IMR-90 (cell line): Measurements from ENCODE around the gene CAMK2N1. TPM values are rescaled to one million over a fixed set of nuclear protein-coding genes. Genes with fewer than 3 reads are reported as not detected.

Experiments
- ATAC-seq: fragments of 200-7000 bp; cut with Tn5 transposase; 2 replicates; pipeline ENCODE4 v1.9.1; 2020; ENCODE audit warnings: low read depth, mild to moderate bottlenecking, moderate library complexity
- BruUV-seq: library from RNA; stranded (reverse); fragments of 400-500 nt; replicated peaks from 2 replicates; lab custom pipeline; 2021; lab: Mats Ljungman, UMichigan
- CTCF ChIA-PET: fragments of 300-600 bp; formaldehyde crosslinking; extraction: SDS; loops from one replicate; lab custom pipeline; 2021; ENCODE audit warnings: antibody characterized with exemption; lab: Yijun Ruan, JAX
- POLR2A ChIA-PET: fragments of 300-600 bp; sonication (Branson Sonifier 250); formaldehyde crosslinking; loops from one replicate; lab custom pipeline; 2022; ENCODE audit warnings: antibody characterized with exemption; ENCODE audit not compliant: unreplicated experiment; lab: Charles Lee
- DNase-seq: peaks from one replicate; pipeline ENCODE4 v3.0.0; 2013
- H2AFZ ChIP-seq: replicated peaks from 2 replicates; pipeline ENCODE3; 2013; ENCODE audit warnings: low read length, mild to moderate bottlenecking; ENCODE audit not compliant: poor library complexity
- H2AK5ac ChIP-seq: 2 replicates; pipeline ENCODE4 v1.6.1; 2013; ENCODE audit warnings: low read depth, low read length, inconsistent platforms
- H2AK9ac ChIP-seq: replicated peaks from 2 replicates; pipeline ENCODE3; 2013; ENCODE audit warnings: mild to moderate bottlenecking, low read depth, low read length, moderate library complexity; ENCODE audit not compliant: poor library complexity
- H2BK120ac ChIP-seq: 2 replicates; pipeline ENCODE4 v1.6.1; 2013; ENCODE audit warnings: low read depth, low read length, inconsistent platforms
- H2BK15ac ChIP-seq: 3 replicates; pipeline ENCODE4 v1.6.1; 2013; ENCODE audit warnings: low read depth, low read length, inconsistent platforms
- H2BK20ac ChIP-seq: 2 replicates; pipeline ENCODE4 v1.6.1; 2013; ENCODE audit warnings: low read depth, mild to moderate bottlenecking, inconsistent platforms, low read length, moderate library complexity
- H2BK5ac ChIP-seq: 2 replicates; pipeline ENCODE4 v1.6.1; 2013; ENCODE audit warnings: mild to moderate bottlenecking, low read depth, low read length, inconsistent platforms; ENCODE audit not compliant: poor library complexity, severe bottlenecking
- H3K14ac ChIP-seq: replicated peaks from 2 replicates; pipeline ENCODE4 v1.6.1; 2013; ENCODE audit warnings: low read depth, low read length, inconsistent platforms
- H3K18ac ChIP-seq: 2 replicates; pipeline ENCODE4 v1.6.1; 2013; ENCODE audit warnings: low read depth, low read length, control low read depth
- H3K23ac ChIP-seq: 2 replicates; pipeline ENCODE4 v1.6.1; 2013; ENCODE audit warnings: low read depth, low read length, inconsistent platforms
- H3K27ac ChIP-seq: 2 replicates; pipeline ENCODE4 v1.5.1; 2013; ENCODE audit warnings: mild to moderate bottlenecking, control low read depth, low read length; ENCODE audit not compliant: insufficient read depth
- H3K27me3 ChIP-seq: 2 replicates; pipeline ENCODE4 v1.6.1; 2013; ENCODE audit warnings: low read length; ENCODE audit not compliant: control insufficient read depth, insufficient read depth
- H3K36me3 ChIP-seq: 2 replicates; pipeline ENCODE4 v1.6.1; 2013; ENCODE audit warnings: low read length, mixed read lengths; ENCODE audit not compliant: control insufficient read depth, insufficient read depth
- H3K4ac ChIP-seq: 2 replicates; pipeline ENCODE4 v1.6.1; 2013; ENCODE audit warnings: low read depth, low read length, inconsistent platforms
- H3K4me1 ChIP-seq: 2 replicates; pipeline ENCODE4 v1.6.1; 2013; ENCODE audit warnings: low read length, mixed read lengths; ENCODE audit not compliant: control insufficient read depth, insufficient read depth
- H3K4me2 ChIP-seq: 2 replicates; pipeline ENCODE4 v1.6.1; 2013; ENCODE audit warnings: low read depth, mild to moderate bottlenecking, control low read depth, low read length, moderate library complexity
- H3K4me3 ChIP-seq: 2 replicates; pipeline ENCODE4 v1.5.1; 2013; ENCODE audit warnings: low read depth, mild to moderate bottlenecking, control low read depth, low read length, moderate library complexity; ENCODE audit not compliant: insufficient read depth
- H3K56ac ChIP-seq: 2 replicates; pipeline ENCODE4 v1.6.1; 2013; ENCODE audit warnings: low read length, inconsistent platforms; ENCODE audit not compliant: insufficient read depth; ENCODE audit errors: extremely low read depth
- H3K79me1 ChIP-seq, 2 experiments: 2 replicates each; pipeline ENCODE4 v1.6.1; 2013; ENCODE audit warnings: low read length in 2 of 2, inconsistent platforms in 1 of 2, low read depth in 1 of 2
- H3K9ac ChIP-seq: 2 replicates; pipeline ENCODE4 v1.6.1; 2013; ENCODE audit warnings: low read depth, low read length, control low read depth
- H3K9me1 ChIP-seq: 2 replicates; pipeline ENCODE4 v1.6.1; 2013; ENCODE audit warnings: low read length, inconsistent platforms; ENCODE audit not compliant: insufficient read depth
- H3K9me3 ChIP-seq: 2 replicates; pipeline ENCODE4 v1.6.1; 2013; ENCODE audit warnings: low read length; ENCODE audit not compliant: control insufficient read depth, insufficient read depth
- H4K20me1 ChIP-seq: 2 replicates; pipeline ENCODE4 v1.6.1; 2013; ENCODE audit warnings: low read length, inconsistent platforms; ENCODE audit not compliant: insufficient read depth
- H4K5ac ChIP-seq: 2 replicates; pipeline ENCODE4 v1.6.1; 2013; ENCODE audit warnings: mild to moderate bottlenecking, low read depth, low read length, control low read depth
- H4K8ac ChIP-seq, 2 experiments: 2 replicates each; pipeline ENCODE4 v1.6.1; 2013; ENCODE audit warnings: low read depth in 2 of 2, low read length in 2 of 2, control low read depth in 1 of 2, inconsistent platforms in 1 of 2
- H4K91ac ChIP-seq: 2 replicates; pipeline ENCODE4 v1.6.1; 2013; ENCODE audit warnings: low read depth, low read length, inconsistent platforms; ENCODE audit not compliant: insufficient read depth
- FOS ChIP-seq: fragments of 150-350 bp; IDR thresholded peaks from 2 replicates; pipeline ENCODE4 v1.6.1; 2016; ENCODE audit warnings: low read depth, low read length
- RCOR1 ChIP-seq: IDR thresholded peaks from 2 replicates; pipeline ENCODE4 v1.6.1; 2012; ENCODE audit warnings: mild to moderate bottlenecking, low read length, improper control_type of control experiment; ENCODE audit not compliant: insufficient replicate concordance
- WGBS, 2 experiments: methylation state at CpG; one replicate each; pipeline versions ENCODE4 v1.1.5 to v1.1.7; 2013; ENCODE audit warnings: missing lambda C conversion rate in 2 of 2; ENCODE audit not compliant: insufficient read length in 1 of 2; ENCODE audit errors: extremely low coverage in 2 of 2; 5-methylcytosine and 5-hydroxymethylcytosine counted together
- dilution Hi-C: fragments of 300-500 bp; cut with HindIII; formaldehyde crosslinking; loops from one replicate; pipeline ENCODE4 v1.14.3; 2018; ENCODE audit warnings: low sequenced_read_pairs; ENCODE audit not compliant: unreplicated experiment
- in situ Hi-C: fragments of 300-500 bp; cut with MboI; formaldehyde crosslinking; loops from 3 replicates; pipeline ENCODE4 v1.14.3; 2019; ENCODE audit warnings: low sequenced_read_pairs, inconsistent platforms, mixed read lengths
- intact Hi-C: fragments of 100-400 bp; cut with micrococcal nuclease; formaldehyde crosslinking; loops from 2 replicates; pipeline ENCODE4 v1.10.0; 2022
- polyA plus RNA-seq, 3 experiments: library from polyadenylated mRNA; depleted of rRNA; stranded (reverse); fragments of >200 nt; gene quantifications; 2 replicates each; pipeline ENCODE4 v1.2.3, GENCODE V29; 2012; ENCODE audit warnings: low replicate concordance in 1 of 3
- total RNA-seq: library from RNA; depleted of rRNA; stranded (reverse); fragments of >200 nt; gene quantifications from 2 replicates; pipeline ENCODE4 v1.2.3, GENCODE V29; 2012

CAMK2N1 gene
- total and polyA plus RNA-seq, 2 of the 4 experiments (the other 2 are of a cell fraction) = 10.2 to 44.4 TPM

- H2AFZ ChIP-seq = no peak overlapping the region
- H3K4me3 ChIP-seq = no peak overlapping the region
- H3K18ac ChIP-seq = peak overlapping the region; percentile 92
- H3K27ac ChIP-seq = peak overlapping the region; percentile 89
- peak overlapping the region; percentile 31 for H3K9ac ChIP-seq
- H3K56ac ChIP-seq = peak overlapping the region; percentile 42; the same call in 1 of the 2 replicates
- DNase-seq (no peak), ATAC-seq (no peak)
- peak overlapping the region; percentile 16 for H3K14ac ChIP-seq
- in situ Hi-C loops = no loop called here
- peak overlapping the region; percentile 78 for H2BK120ac ChIP-seq
- WGBS, 2 experiments = 56% methylated on average over 8 of the region's 10 CpGs; no CpG with 5 or more reads in 1 of the 2 experiments
- dilution Hi-C loops = no loop called here
- H2AK9ac ChIP-seq = peak overlapping the region; percentile 61
- peaks cover 42% of the 10 kb centered on the region for H3K4me1 ChIP-seq
- no peak for TF ChIP-seq RCOR1
- no peak for TF ChIP-seq FOS
- peak overlapping the region; percentile 16 for H2AK5ac ChIP-seq
- no peaks in the 10 kb centered on the region for H3K9me3 ChIP-seq
- peak overlapping the region; percentile 63 for H3K4me2 ChIP-seq
- peaks cover 35% of the 10 kb centered on the region for H3K9me1 ChIP-seq
- peaks cover 12% of the 10 kb centered on the region; the same call in 1 of the 2 replicates for H3K36me3 ChIP-seq
- H2BK20ac ChIP-seq = peak overlapping the region; percentile 47
- H4K20me1 ChIP-seq = peaks cover 29% of the 10 kb centered on the region
- POLR2A ChIA-PET = interaction anchor here (0.9 kb wide), 1 partner anchor 120 kb away, joined by 4 read pairs; no protein-coding TSS in a partner anchor
- peak overlapping the region; percentile 77 to 84 for H4K8ac ChIP-seq
- H2BK5ac ChIP-seq = peak overlapping the region; percentile 80
- H3K27me3 ChIP-seq = no peaks in the 10 kb centered on the region
- BruUV-seq = no TSS peak
- peak overlapping the region; percentile 86 for H3K4ac ChIP-seq
- CTCF ChIA-PET = interaction anchor here (0.9 to 1.0 kb wide), 2 partner anchors 55 to 120 kb away, joined by 3 read pairs; no protein-coding TSS in a partner anchor
- H4K91ac ChIP-seq = peak overlapping the region; percentile 79
- H3K79me1 ChIP-seq = peaks cover 12 to 57% of the 10 kb centered on the region in 2 experiments
- intact Hi-C loops = loop anchor here (5.0 kb wide), 1 partner anchor 55 kb away; no protein-coding TSS in a partner anchor
- peak overlapping the region; percentile 83; the same call in 2 of the 3 replicates for H2BK15ac ChIP-seq
- peak overlapping the region; percentile 44 for H3K23ac ChIP-seq
- H4K5ac ChIP-seq = peak overlapping the region; percentile 94
Observed at GRCh38 chr1:20481643-20482498, 4.1 kb downstream of the CAMK2N1 start.
